HCT116 (cell line): ENCODE results near the gene COX7A1. TPM values are rescaled to one million over a fixed set of nuclear protein-coding genes. Genes with fewer than 3 reads are reported as not detected.

Experiments
- ATAC-seq: fragments of 200-7000 bp; cut with Tn5 transposase; 2 replicates; pipeline ENCODE4 v1.9.1; 2020; ENCODE audit warnings: mild to moderate bottlenecking, moderate library complexity
- BruUV-seq: library from RNA; stranded (reverse); fragments of 400-500 nt; replicated peaks from 2 replicates; lab custom pipeline; 2021; lab: Mats Ljungman, UMichigan
- CTCF ChIA-PET: fragments of 300-600 bp; sonication (Branson Sonifier 250); formaldehyde crosslinking; loops from one replicate; lab custom pipeline; 2021; ENCODE audit warnings: antibody characterized with exemption; lab: Charles Lee
- POLR2A ChIA-PET: fragments of 300-600, 350-600 bp; sonication (Branson Sonifier 250); formaldehyde crosslinking; loops from one replicate; lab custom pipeline; 2021; ENCODE audit warnings: antibody characterized with exemption; lab: Charles Lee
- RAD21 ChIA-PET, 2 experiments: fragments of 300-600 bp; sonication (Branson Sonifier 250); formaldehyde crosslinking; loops; one replicate each; lab custom pipeline; 2023; ENCODE audit warnings: low total read pairs in 2 of 2; ENCODE audit not compliant: uncharacterized antibody in 2 of 2, unreplicated experiment in 2 of 2, low non-redundant PET in 1 of 2; lab: Charles Lee
- DNase-seq: peaks from one replicate; pipeline ENCODE4 v3.0.0-alpha.2; 2010; ENCODE audit warnings: low read depth, low spot score
- H2AFZ ChIP-seq: fragments of 200-600 bp; shearing (Covaris generic), sonication (generic); 2 replicates; pipeline ENCODE4 v1.6.1; 2017; ENCODE audit warnings: low read depth, mixed run types, mixed read lengths, antibody characterized with exemption, low read length; ENCODE audit not compliant: poor library complexity, severe bottlenecking
- H3K27ac ChIP-seq: 2 replicates; pipeline ENCODE4 v1.5.1; 2012; ENCODE audit warnings: low read depth, low read length
- H3K27me3 ChIP-seq: fragments of 200-600 bp; sonication (generic); 2 replicates; pipeline ENCODE4 v1.6.1; 2016; ENCODE audit warnings: mixed run types, low read length, mixed read lengths; ENCODE audit not compliant: insufficient read depth
- H3K36me3 ChIP-seq, 2 experiments: fragments of 200-500 bp in 1 of 2; fragments of 200-600 bp in 1 of 2; sonication (Bioruptor generic) in 1 of 2; sonication (generic) in 1 of 2; 2 replicates each; pipeline versions ENCODE4 v1.5.1 to v1.6.1; 2014 to 2016; ENCODE audit warnings: low read length in 2 of 2, inconsistent platforms in 1 of 2, mixed read lengths in 1 of 2, mixed run types in 1 of 2; ENCODE audit not compliant: insufficient read depth in 2 of 2, control insufficient read depth in 1 of 2
- H3K4me1 ChIP-seq, 2 experiments: fragments of 200-600 bp in 1 of 2; sonication (generic) in 1 of 2; 2 replicates each; pipeline versions ENCODE4 v1.5.1 to v1.6.1; 2012 to 2017; ENCODE audit warnings: low read length in 2 of 2, inconsistent platforms in 1 of 2, mild to moderate bottlenecking in 1 of 2, mixed read lengths in 1 of 2, mixed run types in 1 of 2, moderate library complexity in 1 of 2; ENCODE audit not compliant: insufficient read depth in 2 of 2, control insufficient read depth in 1 of 2
- H3K4me2 ChIP-seq: fragments of 200-600 bp; sonication (generic); 2 replicates; pipeline ENCODE4 v1.6.1; 2017; ENCODE audit warnings: mixed run types, low read length, mixed read lengths
- H3K4me3 ChIP-seq, 2 experiments: fragments of 200-600 bp in 1 of 2; sonication (generic) in 1 of 2; replicated peaks in 1 of 2; 2 replicates each; pipeline ENCODE4 v1.5.1; 2011 to 2016; ENCODE audit warnings: low read length in 2 of 2, control low read depth in 1 of 2, low read depth in 1 of 2, mild to moderate bottlenecking in 1 of 2, mixed read lengths in 1 of 2, mixed run types in 1 of 2
- H3K79me2 ChIP-seq: fragments of 200-600 bp; sonication (generic); 2 replicates; pipeline ENCODE4 v1.6.1; 2017; ENCODE audit warnings: mild to moderate bottlenecking, mixed run types, low read length, moderate library complexity, mixed read lengths; ENCODE audit not compliant: insufficient read depth
- H3K9ac ChIP-seq: fragments of 200-600 bp; sonication (generic); 2 replicates; pipeline ENCODE4 v1.6.1; 2016; ENCODE audit warnings: low read length, mixed read lengths
- H3K9me2 ChIP-seq: fragments of 200-600 bp; sonication (generic), shearing (Covaris generic); 2 replicates; pipeline ENCODE4 v1.6.1; 2017; ENCODE audit warnings: mixed run types, mild to moderate bottlenecking, moderate library complexity; ENCODE audit not compliant: insufficient read depth
- H3K9me3 ChIP-seq, 2 experiments: fragments of 200-500 bp in 1 of 2; fragments of 200-600 bp in 1 of 2; sonication (Bioruptor generic) in 1 of 2; sonication (generic) in 1 of 2; 2 replicates each; pipeline ENCODE4 v1.6.1; 2014 to 2017; ENCODE audit warnings: low read length in 2 of 2, mixed read lengths in 2 of 2, inconsistent platforms in 1 of 2, low read depth in 1 of 2, mild to moderate bottlenecking in 1 of 2, mixed run types in 1 of 2, moderate library complexity in 1 of 2; ENCODE audit not compliant: control insufficient read depth in 1 of 2, insufficient read depth in 1 of 2
- H4K20me1 ChIP-seq: fragments of 200-600 bp; sonication (generic), shearing (Covaris generic); 2 replicates; pipeline ENCODE4 v1.6.1; 2017; ENCODE audit warnings: mixed run types, mild to moderate bottlenecking, moderate library complexity; ENCODE audit not compliant: insufficient read depth
- CEBPB ChIP-seq: IDR thresholded peaks from 2 replicates; pipeline ENCODE4 v1.6.1; 2012; ENCODE audit warnings: low read depth
- CTCF ChIP-seq, 3 experiments: fragments of 200-600 bp in 1 of 3; sonication (generic) in 1 of 3; IDR thresholded peaks in 2 of 3; conservative IDR thresholded peaks in 1 of 3; 2 replicates each; pipeline ENCODE4 v1.5.1; 2012 to 2017; ENCODE audit warnings: low read depth in 2 of 3, low read length in 2 of 3, antibody characterized with exemption in 1 of 3, borderline replicate concordance in 1 of 3, control low read depth in 1 of 3, mild to moderate bottlenecking in 1 of 3, mixed read lengths in 1 of 3, mixed run types in 1 of 3, moderate library complexity in 1 of 3; ENCODE audit not compliant: insufficient read depth in 1 of 3
- ELF1 ChIP-seq: IDR thresholded peaks from 2 replicates; pipeline ENCODE4 v1.6.1; 2012; ENCODE audit warnings: low read depth, borderline replicate concordance
- FOSL1 ChIP-seq: IDR thresholded peaks from 2 replicates; pipeline ENCODE4 v1.6.1; 2012; ENCODE audit warnings: low read depth
- POLR2AphosphoS5 ChIP-seq: IDR thresholded peaks from 2 replicates; pipeline ENCODE4 v1.6.1; 2011; ENCODE audit warnings: mild to moderate bottlenecking, low read depth, low read length, moderate library complexity
- RAD21 ChIP-seq: IDR thresholded peaks from 2 replicates; pipeline ENCODE4 v1.6.1; 2012; ENCODE audit warnings: low read depth, mild to moderate bottlenecking
- ZFX ChIP-seq: fragments of 450-650 bp; IDR thresholded peaks from 2 replicates; pipeline ENCODE4 v1.6.1; 2017
- intact Hi-C: fragments of 100-400 bp; cut with micrococcal nuclease; formaldehyde crosslinking; loops from 2 replicates; pipeline ENCODE4 v1.10.0; 2022
- total RNA-seq: library from RNA; stranded (reverse); gene quantifications from one replicate; pipeline ENCODE4 v1.2.1, GENCODE V29; 2021; ENCODE audit not compliant: unreplicated experiment

Gene COX7A1
- total RNA-seq, 1 experiment from 2014 or later, result not detected

- TF ChIP-seq CTCF (IDR thresholded peaks at IDR 0.05 in 2 of 3, conservative IDR thresholded peaks at IDR 0.05 in 1 of 3; ENCODE audit: borderline replicate concordance in 1 of 3, insufficient read depth in 1 of 3, low read depth in 2 of 3, low read length in 2 of 3) (no peak), RAD21 (no peak)
Measured at GRCh38 chr19:36106991-36107390, 45.3 kb downstream of the COX7A1 start (continued).

GRCh38 chr19:36106441-36106840, 45.8 kb downstream of the COX7A1 start:
- peaks cover 0 to 17% of the 10 kb centered on the region in 2 experiments; a peak in 2 of 4 replicates for H3K4me1 ChIP-seq
- intact Hi-C loops, result no loop called here
- H2AFZ ChIP-seq, result no peak overlapping the region
- no peaks in the 10 kb centered on the region for H3K27me3 ChIP-seq
- DNase-seq (no peak), ATAC-seq (no peak)
- peaks cover 10 to 28% of the 10 kb centered on the region in 2 experiments; a peak in 3 of 4 replicates for H3K36me3 ChIP-seq
- ChIA-PET POLR2A (no interaction called here), RAD21 (no interaction called here), CTCF (no interaction called here)
- no peaks in the 10 kb centered on the region for H3K9me3 ChIP-seq
- H3K4me2 ChIP-seq, result no peak overlapping the region
- no peaks in the 10 kb centered on the region for H4K20me1 ChIP-seq
- H3K4me3 ChIP-seq, result no peak overlapping the region
- TF ChIP-seq CEBPB (no peak), ZFX (no peak), POLR2AphosphoS5 (no peak), FOSL1 (no peak), RAD21 (no peak), ELF1 (no peak)
- no peak overlapping the region for H3K9ac ChIP-seq
- no peaks in the 10 kb centered on the region for H3K79me2 ChIP-seq
- no peaks in the 10 kb centered on the region for H3K9me2 ChIP-seq
- no TSS peak for BruUV-seq
- no peak overlapping the region for H3K27ac ChIP-seq
